ENCODE data around the gene PLET1.

- TF ChIP-seq, protein P1, sequence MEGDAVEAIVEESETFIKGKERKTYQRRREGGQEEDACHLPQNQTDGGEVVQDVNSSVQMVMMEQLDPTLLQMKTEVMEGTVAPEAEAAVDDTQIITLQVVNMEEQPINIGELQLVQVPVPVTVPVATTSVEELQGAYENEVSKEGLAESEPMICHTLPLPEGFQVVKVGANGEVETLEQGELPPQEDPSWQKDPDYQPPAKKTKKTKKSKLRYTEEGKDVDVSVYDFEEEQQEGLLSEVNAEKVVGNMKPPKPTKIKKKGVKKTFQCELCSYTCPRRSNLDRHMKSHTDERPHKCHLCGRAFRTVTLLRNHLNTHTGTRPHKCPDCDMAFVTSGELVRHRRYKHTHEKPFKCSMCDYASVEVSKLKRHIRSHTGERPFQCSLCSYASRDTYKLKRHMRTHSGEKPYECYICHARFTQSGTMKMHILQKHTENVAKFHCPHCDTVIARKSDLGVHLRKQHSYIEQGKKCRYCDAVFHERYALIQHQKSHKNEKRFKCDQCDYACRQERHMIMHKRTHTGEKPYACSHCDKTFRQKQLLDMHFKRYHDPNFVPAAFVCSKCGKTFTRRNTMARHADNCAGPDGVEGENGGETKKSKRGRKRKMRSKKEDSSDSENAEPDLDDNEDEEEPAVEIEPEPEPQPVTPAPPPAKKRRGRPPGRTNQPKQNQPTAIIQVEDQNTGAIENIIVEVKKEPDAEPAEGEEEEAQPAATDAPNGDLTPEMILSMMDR (IDR thresholded peaks at IDR 0.05) = no peak
- TF ChIP-seq EZH2 (IDR thresholded peaks at IDR 0.05) = no peak
- TF ChIP-seq EZH2phosphoT487 (IDR thresholded peaks at IDR 0.05) = no peak
These were observed at the start of gene PLET1 for GRCh38 chr11:112260490-112260889.
